Mesodermal cell (in vitro differentiated cells): ENCODE measurements around the gene RRBP1.

Source experiments
- H3K27ac ChIP-seq: 2 replicates; pipeline ENCODE4 v1.7.0; 2013; ENCODE audit warnings: mild to moderate bottlenecking, low read depth, low read length, moderate library complexity; ENCODE audit not compliant: severe bottlenecking
- H3K36me3 ChIP-seq: 2 replicates; pipeline ENCODE4 v1.7.1; 2013; ENCODE audit warnings: mild to moderate bottlenecking, low read length, moderate library complexity; ENCODE audit not compliant: control insufficient read depth, insufficient read depth
- H3K4me1 ChIP-seq: one replicate; pipeline ENCODE4 v1.7.1; 2013; ENCODE audit warnings: mild to moderate bottlenecking, low read length; ENCODE audit not compliant: insufficient read depth, control insufficient read depth, poor library complexity, severe bottlenecking
- H3K4me3 ChIP-seq: 2 replicates; pipeline ENCODE4 v1.7.0; 2013; ENCODE audit warnings: low read length, control low read depth, mild to moderate bottlenecking; ENCODE audit not compliant: insufficient read depth, poor library complexity, severe bottlenecking; ENCODE audit errors: extremely low read depth
- H3K9me3 ChIP-seq: 2 replicates; pipeline ENCODE4 v1.7.1; 2013; ENCODE audit warnings: mild to moderate bottlenecking, low read length, moderate library complexity; ENCODE audit not compliant: control insufficient read depth
- WGBS, 2 experiments: methylation state at CpG; one replicate each; pipeline ENCODE4 v1.1.5; 2013; ENCODE audit warnings: missing lambda C conversion rate in 2 of 2; ENCODE audit not compliant: insufficient coverage in 2 of 2; 5-methylcytosine and 5-hydroxymethylcytosine counted together

RRBP1 gene

GRCh38 chr20:17654649-17655285, 27.3 kb downstream of the RRBP1 start:
- H3K4me1 ChIP-seq = peaks cover 28% of the 10 kb centered on the region
- peak overlapping the region; percentile 60 for H3K27ac ChIP-seq
- H3K4me3 ChIP-seq = no peak overlapping the region
- H3K36me3 ChIP-seq = peaks cover 82% of the 10 kb centered on the region
- WGBS, 2 experiments = 40 to 58% methylated on average over 6 to 7 of the region's 7 CpGs
- H3K9me3 ChIP-seq = peaks cover 17% of the 10 kb centered on the region

- no peak overlapping the region for H3K4me3 ChIP-seq
- H3K36me3 ChIP-seq = peaks cover 76% of the 10 kb centered on the region
- H3K9me3 ChIP-seq = peaks cover 11% of the 10 kb centered on the region
- WGBS, 2 experiments = 97 to 98% methylated on average over 8 to 9 of the region's 11 CpGs
- no peak overlapping the region for H3K27ac ChIP-seq
- peaks cover 28% of the 10 kb centered on the region for H3K4me1 ChIP-seq
Measured at GRCh38 chr20:17653835-17654648, 28.0 kb downstream of the RRBP1 start.

- no peaks in the 10 kb centered on the region for H3K9me3 ChIP-seq
- WGBS, 2 experiments = 91 to 93% methylated on average over 8 to 10 of the region's 10 CpGs
- no peak overlapping the region for H3K27ac ChIP-seq
- no peak overlapping the region for H3K4me3 ChIP-seq
- H3K4me1 ChIP-seq = peaks cover 28% of the 10 kb centered on the region
- peaks cover 60% of the 10 kb centered on the region for H3K36me3 ChIP-seq
Measured at GRCh38 chr20:17652411-17652810, 29.6 kb downstream of the RRBP1 start.

- H3K36me3 ChIP-seq = peaks cover 59% of the 10 kb centered on the region
- H3K27ac ChIP-seq = no peak overlapping the region
Measured at GRCh38 chr20:17651760-17652388, 30.2 kb downstream of the RRBP1 start.

GRCh38 chr20:17651129-17651759, 30.8 kb downstream of the RRBP1 start:
- WGBS, 2 experiments = 86 to 89% methylated on average over 5 to 7 of the region's 11 CpGs
- Histone ChIP-seq H3K4me1 (peaks cover 27% of the 10 kb centered on the region), H3K4me3 (no peak overlapping the region), H3K36me3 (peaks cover 59% of the 10 kb centered on the region), H3K27ac (no peak overlapping the region), H3K9me3 (no peaks in the 10 kb centered on the region)

More at GRCh38 chr20:17651760-17652388, 30.2 kb downstream of the RRBP1 start:
- H3K4me1 ChIP-seq = peaks cover 28% of the 10 kb centered on the region
- WGBS, 2 experiments = 94 to 100% methylated on average over 1 to 2 of the region's 2 CpGs
- H3K9me3 ChIP-seq = no peaks in the 10 kb centered on the region
- H3K4me3 ChIP-seq = no peak overlapping the region

GRCh38 chr20:17650301-17651128, 31.5 kb downstream of the RRBP1 start:
- 88 to 98% methylated on average over 10 to 11 of the region's 12 CpGs for WGBS, 2 experiments
- peaks cover 20% of the 10 kb centered on the region for H3K4me1 ChIP-seq
- H3K36me3 ChIP-seq = peaks cover 57% of the 10 kb centered on the region
- no peak overlapping the region for H3K27ac ChIP-seq
- no peaks in the 10 kb centered on the region for H3K9me3 ChIP-seq
- no peak overlapping the region for H3K4me3 ChIP-seq

GRCh38 chr20:17648791-17649730, 33.0 kb downstream of the RRBP1 start:
- Histone ChIP-seq H3K27ac (no peak overlapping the region), H3K4me3 (no peak overlapping the region), H3K4me1 (peaks cover 17% of the 10 kb centered on the region), H3K36me3 (peaks cover 63% of the 10 kb centered on the region), H3K9me3 (no peaks in the 10 kb centered on the region)
- 84 to 86% methylated on average over 13 to 18 of the region's 20 CpGs for WGBS, 2 experiments

- H3K4me1 ChIP-seq = peaks cover 17% of the 10 kb centered on the region
- no peaks in the 10 kb centered on the region for H3K9me3 ChIP-seq
- WGBS, 2 experiments = 88 to 100% methylated on average over 5 to 8 of the region's 10 CpGs
- H3K27ac ChIP-seq = no peak overlapping the region
- H3K4me3 ChIP-seq = no peak overlapping the region
- peaks cover 59% of the 10 kb centered on the region for H3K36me3 ChIP-seq
Measured at GRCh38 chr20:17648315-17648646, 33.8 kb downstream of the RRBP1 start.

- Histone ChIP-seq H3K9me3 (no peaks in the 10 kb centered on the region), H3K36me3 (peaks cover 60% of the 10 kb centered on the region), H3K4me3 (no peak overlapping the region), H3K27ac (no peak overlapping the region), H3K4me1 (peaks cover 15% of the 10 kb centered on the region)
- 97 to 98% methylated on average over 16 to 18 of the region's 20 CpGs for WGBS, 2 experiments
Measured at GRCh38 chr20:17647391-17648314, 34.4 kb downstream of the RRBP1 start.
